ENCODE results near the gene GPS2.
A peak's percentile ranks its signal among the peaks of the same experiment; 100 is the strongest.
"Not testable (repeated sequence)": the region's sequence is repeated elsewhere in the genome, so short reads cannot be mapped to it uniquely, and the experiment has no call there.

The GPS2 gene

GRCh38 chr17:7314719-7315569 is at the start of gene GPS2:
GPS2 (minus strand) TSS chr17:7315360; CDS start chr17:7315052, 308 bp downstream.
- peak; percentile 45 for DNase-seq

GRCh38 chr17:7363311-7363710 is 48.2 kb upstream of the GPS2 start:
- DNase-seq = no peak

GRCh38 chr17:7361906-7362305 is 46.7 kb upstream of the GPS2 start:
- no peak for DNase-seq

- DNase-seq = no peak
Observed at GRCh38 chr17:7357381-7357780, 42.2 kb upstream of the GPS2 start.

- no peak for DNase-seq
Observed at GRCh38 chr17:7356756-7357155, 41.6 kb upstream of the GPS2 start.

GRCh38 chr17:7356072-7356549 is 41.0 kb upstream of the GPS2 start:
- peak; percentile 23 for DNase-seq

GRCh38 chr17:7355573-7355972 is 40.4 kb upstream of the GPS2 start:
- DNase-seq = no peak

- DNase-seq = no peak
Observed at GRCh38 chr17:7355053-7355452, 39.9 kb upstream of the GPS2 start, which contains the start of gene TMEM95. TMEM95 (plus strand) TSS chr17:7355156; CDS start chr17:7355205, 49 bp downstream.

- no peak for DNase-seq
Observed at GRCh38 chr17:7354262-7354843, 39.2 kb upstream of the GPS2 start.

- DNase-seq = no peak
Observed at GRCh38 chr17:7352910-7353635, 37.9 kb upstream of the GPS2 start.

- DNase-seq = no peak
Observed at GRCh38 chr17:7352503-7352889, 37.3 kb upstream of the GPS2 start.

GRCh38 chr17:7351665-7352502 is 36.7 kb upstream of the GPS2 start, which contains the start of gene KCTD11:
KCTD11 (plus strand) TSS chr17:7352162.
- peak; percentile 1 for DNase-seq

- DNase-seq = no peak
Observed at GRCh38 chr17:7348478-7349242, 33.5 kb upstream of the GPS2 start.

- no peak for DNase-seq
Observed at GRCh38 chr17:7347630-7348477, 32.7 kb upstream of the GPS2 start.

- DNase-seq = no peak
Observed at GRCh38 chr17:7346761-7347614, 31.8 kb upstream of the GPS2 start.

GRCh38 chr17:7343250-7343649 is 28.1 kb upstream of the GPS2 start:
- DNase-seq = no peak

GRCh38 chr17:7341842-7342241 is 26.7 kb upstream of the GPS2 start:
- DNase-seq = no peak

GRCh38 chr17:7340179-7340578 is 25.0 kb upstream of the GPS2 start:
- DNase-seq = no peak

GRCh38 chr17:7337600-7337999 is 22.4 kb upstream of the GPS2 start:
- not testable (repeated sequence) for DNase-seq

Measured in NCI-H774 (cell line).